C4-2B (cell line): Measurements from ENCODE around the gene MICA.

Experiments
- ZFX ChIP-seq: fragments of 450-650 bp; IDR thresholded peaks from 2 replicates; pipeline ENCODE4 v1.6.1; 2017
- TF ChIP-seq, protein P1 (sequence below): fragments of 450-650 bp; conservative IDR thresholded peaks from 2 replicates; pipeline ENCODE4 v1.5.1; 2017; ENCODE audit warnings: mild to moderate bottlenecking

GRCh38 chr6:31365864-31366263 lies 37.5 kb upstream of the MICA start:
- TF ChIP-seq, protein P1, sequence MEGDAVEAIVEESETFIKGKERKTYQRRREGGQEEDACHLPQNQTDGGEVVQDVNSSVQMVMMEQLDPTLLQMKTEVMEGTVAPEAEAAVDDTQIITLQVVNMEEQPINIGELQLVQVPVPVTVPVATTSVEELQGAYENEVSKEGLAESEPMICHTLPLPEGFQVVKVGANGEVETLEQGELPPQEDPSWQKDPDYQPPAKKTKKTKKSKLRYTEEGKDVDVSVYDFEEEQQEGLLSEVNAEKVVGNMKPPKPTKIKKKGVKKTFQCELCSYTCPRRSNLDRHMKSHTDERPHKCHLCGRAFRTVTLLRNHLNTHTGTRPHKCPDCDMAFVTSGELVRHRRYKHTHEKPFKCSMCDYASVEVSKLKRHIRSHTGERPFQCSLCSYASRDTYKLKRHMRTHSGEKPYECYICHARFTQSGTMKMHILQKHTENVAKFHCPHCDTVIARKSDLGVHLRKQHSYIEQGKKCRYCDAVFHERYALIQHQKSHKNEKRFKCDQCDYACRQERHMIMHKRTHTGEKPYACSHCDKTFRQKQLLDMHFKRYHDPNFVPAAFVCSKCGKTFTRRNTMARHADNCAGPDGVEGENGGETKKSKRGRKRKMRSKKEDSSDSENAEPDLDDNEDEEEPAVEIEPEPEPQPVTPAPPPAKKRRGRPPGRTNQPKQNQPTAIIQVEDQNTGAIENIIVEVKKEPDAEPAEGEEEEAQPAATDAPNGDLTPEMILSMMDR: no peak
- no peak for TF ChIP-seq ZFX
